A549 (cell line): ENCODE results near the gene ESPN. TPM values are rescaled to one million over a fixed set of nuclear protein-coding genes. Genes with fewer than 3 reads are reported as not detected.

Source experiments
- ATAC-seq, 2 experiments: fragments of 200-7000 bp in 1 of 2; fragments of >200 bp in 1 of 2; cut with Nextera tagmentation in 1 of 2; cut with Tn5 transposase in 1 of 2; 3 replicates each; pipeline versions ENCODE4 v1.8.0 to v1.9.1; 2018 to 2020; ENCODE audit warnings: mild to moderate bottlenecking in 1 of 2, moderate library complexity in 1 of 2
- CTCF ChIA-PET: fragments of 300-600 bp; sonication (Branson Sonifier 250); formaldehyde crosslinking; extraction: SDS; loops from one replicate; lab custom pipeline; 2021; ENCODE audit warnings: antibody characterized with exemption, inconsistent platforms; lab: Yijun Ruan, JAX
- POLR2A ChIA-PET: fragments of 350-600 bp; formaldehyde crosslinking; extraction: SDS; loops from one replicate; lab custom pipeline; 2021; ENCODE audit warnings: antibody characterized with exemption, inconsistent platforms; lab: Yijun Ruan, JAX
- DNase-seq, 2 experiments: peaks; one replicate each; pipeline versions ENCODE4 v3.0.0 to v3.0.0-alpha.2; 2011 to 2016; ENCODE audit warnings: low read depth in 1 of 2, low spot score in 1 of 2
- FAIRE-seq: peaks from 2 replicates; lab custom pipeline; 2011; peaks lifted over from hg19 to GRCh38; lab: Jason Lieb, UNC
- H3K27ac ChIP-seq, 2 experiments: fragments of >200 bp; sonication (Bioruptor Twin); formaldehyde crosslinking; 3 replicates each; pipeline ENCODE4 v1.5.1; 2016 to 2017
- H3K4me1 ChIP-seq: fragments of >200 bp; sonication (Bioruptor Twin); formaldehyde crosslinking; 3 replicates; pipeline ENCODE4 v1.6.1; 2016
- H3K4me2 ChIP-seq: fragments of >200 bp; sonication (Bioruptor Twin); formaldehyde crosslinking; 3 replicates; pipeline ENCODE4 v1.6.1; 2016
- H3K4me3 ChIP-seq: fragments of >200 bp; sonication (Bioruptor Twin); formaldehyde crosslinking; 3 replicates; pipeline ENCODE4 v1.5.1; 2016
- H3K9me3 ChIP-seq: fragments of >200 bp; sonication (Bioruptor Twin); formaldehyde crosslinking; 3 replicates; pipeline ENCODE4 v1.6.1; 2016
- ATOH8 ChIP-seq: fragments of 250-450 bp; sonication (Bioruptor Pico); IDR thresholded peaks from 2 replicates; pipeline ENCODE4 v1.5.0; 2020; ENCODE audit warnings: low read depth, mild to moderate bottlenecking, moderate library complexity
- CBX2 ChIP-seq: fragments of 200-600 bp; sonication (generic); IDR thresholded peaks from 2 replicates; pipeline ENCODE4 v1.6.1; 2016; ENCODE audit warnings: low read depth, mild to moderate bottlenecking, borderline replicate concordance
- CHD2 ChIP-seq: fragments of 150-350 bp; IDR thresholded peaks from 2 replicates; pipeline ENCODE4 v1.6.1; 2014; ENCODE audit warnings: low read length; ENCODE audit not compliant: partially characterized antibody
- CHD4 ChIP-seq: fragments of 200-600 bp; sonication (generic); IDR thresholded peaks from 2 replicates; pipeline ENCODE4 v1.6.1; 2016; ENCODE audit warnings: antibody characterized with exemption, mild to moderate bottlenecking, borderline replicate concordance
- CTCF ChIP-seq: fragments of >200 bp; sonication (Bioruptor Twin); formaldehyde crosslinking; IDR thresholded peaks from 3 replicates; pipeline ENCODE4 v1.5.1; 2016
- EP300 ChIP-seq, 2 experiments: fragments of >200 bp; sonication (Bioruptor Twin); formaldehyde crosslinking; IDR thresholded peaks; 2 replicates in 1 of 2; 3 replicates in 1 of 2; pipeline ENCODE4 v1.6.1; 2016 to 2017
- FOSB ChIP-seq: fragments of 250-450 bp; sonication (Bioruptor Pico); IDR thresholded peaks from 2 replicates; pipeline ENCODE4 v1.5.0; 2020; ENCODE audit warnings: mild to moderate bottlenecking, moderate library complexity
- FOXS1 ChIP-seq: fragments of 250-450 bp; sonication (Bioruptor Pico); IDR thresholded peaks from 2 replicates; pipeline ENCODE4 v1.5.0; 2020; ENCODE audit warnings: mild to moderate bottlenecking, moderate library complexity
- GATA3 ChIP-seq: IDR thresholded peaks from 2 replicates; pipeline ENCODE4 v1.6.1; 2012; ENCODE audit warnings: borderline replicate concordance
- HDAC2 ChIP-seq: fragments of 200-600 bp; sonication (generic); IDR thresholded peaks from 2 replicates; pipeline ENCODE4 v1.6.1; 2016
- HEYL ChIP-seq: fragments of 250-450 bp; sonication (Bioruptor Pico); IDR thresholded peaks from 2 replicates; pipeline ENCODE4 v1.8.0; 2021; ENCODE audit warnings: mild to moderate bottlenecking, moderate library complexity
- HOXB5 ChIP-seq: fragments of 250-450 bp; sonication (Bioruptor Pico); IDR thresholded peaks from 2 replicates; pipeline ENCODE4 v1.5.0; 2020; ENCODE audit warnings: mild to moderate bottlenecking, moderate library complexity
- JUNB ChIP-seq: fragments of >200 bp; sonication (Bioruptor Twin); formaldehyde crosslinking; IDR thresholded peaks from 2 replicates; pipeline ENCODE4 v1.6.1; 2016
- MAZ ChIP-seq: fragments of 150-350 bp; IDR thresholded peaks from 2 replicates; pipeline ENCODE4 v1.6.1; 2014; ENCODE audit warnings: antibody characterized with exemption, low read depth, low read length, borderline replicate concordance
- NPAS2 ChIP-seq: fragments of 250-450 bp; sonication (Bioruptor Pico); IDR thresholded peaks from 2 replicates; pipeline ENCODE4 v1.8.0; 2022; ENCODE audit warnings: mild to moderate bottlenecking, moderate library complexity, borderline replicate concordance
- NR3C1 ChIP-seq: fragments of >200 bp; sonication (Bioruptor Twin); formaldehyde crosslinking; IDR thresholded peaks from 3 replicates; pipeline ENCODE4 v1.6.1; 2017
- PHF8 ChIP-seq: fragments of 200-600 bp; sonication (generic); IDR thresholded peaks from 2 replicates; pipeline ENCODE4 v1.6.1; 2016; ENCODE audit warnings: low read depth, mild to moderate bottlenecking, antibody characterized with exemption, moderate library complexity, borderline replicate concordance
- POLR2AphosphoS2 ChIP-seq: conservative IDR thresholded peaks from 2 replicates; pipeline ENCODE4 v1.6.1; 2012; ENCODE audit warnings: low read length, improper control_type of control experiment, inconsistent platforms
- RCOR1 ChIP-seq: fragments of 150-350 bp; IDR thresholded peaks from 2 replicates; pipeline ENCODE4 v1.6.1; 2014; ENCODE audit warnings: antibody characterized with exemption, low read length, low read depth
- REST ChIP-seq: fragments of 200-600 bp; sonication (generic); IDR thresholded peaks from 2 replicates; pipeline ENCODE4 v1.6.1; 2016; ENCODE audit warnings: antibody characterized with exemption, mild to moderate bottlenecking, moderate library complexity
- TFCP2L1 ChIP-seq: fragments of 250-450 bp; sonication (Bioruptor Pico); IDR thresholded peaks from 2 replicates; pipeline ENCODE4 v1.5.0; 2021; ENCODE audit warnings: mild to moderate bottlenecking
- TP53 ChIP-seq: fragments of 250-450 bp; sonication (Bioruptor Pico); IDR thresholded peaks from 2 replicates; pipeline ENCODE4 v1.5.0; 2021; ENCODE audit warnings: mild to moderate bottlenecking, moderate library complexity
- ZC3H11A ChIP-seq: fragments of 450-650 bp; IDR thresholded peaks from 2 replicates; pipeline ENCODE4 v1.6.1; 2014; ENCODE audit warnings: antibody characterized with exemption, mild to moderate bottlenecking
- ZNF302 ChIP-seq: fragments of 250-450 bp; sonication (Bioruptor Pico); IDR thresholded peaks from 2 replicates; pipeline ENCODE4 v1.9.0; 2021; ENCODE audit warnings: inconsistent platforms, mild to moderate bottlenecking, moderate library complexity
- WGBS: methylation state at CpG from one replicate; pipeline ENCODE4 v1.1.6; 2017; ENCODE audit errors: missing lambda C conversion rate; 5-methylcytosine and 5-hydroxymethylcytosine counted together
- polyA plus RNA-seq, 4 experiments: library from polyadenylated mRNA; depleted of rRNA in 3 of 4; stranded (reverse); fragments of >200 nt; fragmentation: RNase III in 1 of 4; extraction: RNeasy Plus Mini Kit Qiagen cat#74134 plus additional on column Dnase treatment in 1 of 4; gene quantifications; 2 replicates in 3 of 4; 3 replicates in 1 of 4; pipeline ENCODE4 v1.2.3, GENCODE V29; 2011 to 2017

ESPN gene
- polyA plus RNA-seq, 2 of the 4 experiments (the other 2 are of a cell fraction): 0.22 to 0.28 TPM

GRCh38 chr1:6496365-6496721 is 71.8 kb downstream of the ESPN start:
- H3K4me2 ChIP-seq: peak overlapping the region; percentile 98
- POLR2A ChIA-PET: no interaction called here
- ATAC-seq (peak in 1 of 2 experiments; percentile 10; a peak in 2 of 6 replicates), FAIRE-seq (no peak), DNase-seq (no peak)
- 42% methylated on average over 4 of the region's 13 CpGs for WGBS
- no peaks in the 10 kb centered on the region for H3K9me3 ChIP-seq
- peak overlapping the region in 1 of 2 experiments; percentile 90; a peak in 3 of 6 replicates for H3K27ac ChIP-seq
- CTCF ChIA-PET: interaction anchor here (1.3 kb wide), 1 partner anchor 250 kb away, joined by 4 read pairs; no protein-coding TSS in a partner anchor
- TF ChIP-seq HDAC2 (no peak), FOXS1 (no peak), JUNB (no peak), EP300 (IDR thresholded peaks at IDR 0.05) (no peak), NPAS2 (CRISPR knock-in tag) (no peak), FOSB (no peak), ATOH8 (CRISPR knock-in tag) (no peak), CHD2 (no peak), ZC3H11A (no peak), TP53 (CRISPR knock-in tag) (no peak), CTCF (no peak), NR3C1 (no peak), CHD4 (no peak), HOXB5 (CRISPR knock-in tag) (no peak), CBX2 (no peak), TFCP2L1 (CRISPR knock-in tag) (no peak), PHF8 (no peak), HEYL (CRISPR knock-in tag) (no peak)
- peaks cover 20% of the 10 kb centered on the region for H3K4me1 ChIP-seq
- H3K4me3 ChIP-seq: peak overlapping the region; percentile 66; the same call in 2 of the 3 replicates

- Histone ChIP-seq H3K4me2 (peak overlapping the region; percentile 98), H3K4me3 (peak overlapping the region; percentile 66), H3K9me3 (no peaks in the 10 kb centered on the region), H3K27ac (peak overlapping the region; percentile 74 to 90), H3K4me1 (peaks cover 15% of the 10 kb centered on the region)
- ChIA-PET CTCF (no interaction called here), POLR2A (no interaction called here)
- FAIRE-seq (no peak), ATAC-seq (no peak), DNase-seq (no peak)
- no CpG with 5 or more reads among the region's 21 CpGs for WGBS
- TF ChIP-seq POLR2AphosphoS2: no peak
- no peak for TF ChIP-seq FOSB
- no peak for TF ChIP-seq ZNF302
- no peak for TF ChIP-seq REST
- TF ChIP-seq RCOR1: no peak
- no peak for TF ChIP-seq MAZ
- no peak for TF ChIP-seq GATA3
- TF ChIP-seq, all 56 proteins: peak for 0
These were observed 72.3 kb downstream of the ESPN start for GRCh38 chr1:6496890-6497214.
